Neural cell (in vitro differentiated cells): Measurements from ENCODE around the gene NKAIN2. TPM values are rescaled to one million over a fixed set of nuclear protein-coding genes. Genes with fewer than 3 reads are reported as not detected.

Experiments
- H2AFZ ChIP-seq: fragments of 200-600, 300-800 bp; sonication (generic), shearing (Covaris generic); 2 replicates; pipeline ENCODE4 v1.6.0; 2014; ENCODE audit warnings: low read depth, mild to moderate bottlenecking, antibody characterized with exemption, low read length, moderate library complexity
- H3F3A ChIP-seq: fragments of 200-600 bp; shearing (Covaris generic); 2 replicates; pipeline ENCODE4 v1.6.1; 2016; ENCODE audit warnings: mild to moderate bottlenecking, moderate library complexity, mixed read lengths, antibody characterized with exemption, low read length; ENCODE audit not compliant: insufficient read depth, poor library complexity, severe bottlenecking
- H3K27ac ChIP-seq: fragments of 200-600, 300-800 bp; sonication (generic), shearing (Covaris generic); 2 replicates; pipeline ENCODE4 v1.5.1; 2014; ENCODE audit warnings: mild to moderate bottlenecking, low read length, moderate library complexity
- H3K27me3 ChIP-seq: fragments of 300-800, 200-600 bp; sonication (generic), shearing (Covaris generic); 2 replicates; pipeline ENCODE4 v1.6.0; 2014; ENCODE audit warnings: mild to moderate bottlenecking, low read depth, low read length, moderate library complexity; ENCODE audit not compliant: insufficient read depth
- H3K36me3 ChIP-seq: fragments of 300-800, 200-600 bp; sonication (generic), shearing (Covaris generic); 2 replicates; pipeline ENCODE4 v1.5.1; 2014; ENCODE audit warnings: mild to moderate bottlenecking, antibody characterized with exemption, low read length, moderate library complexity; ENCODE audit not compliant: insufficient read depth
- H3K4me2 ChIP-seq: fragments of 300-800, 200-600 bp; sonication (generic), shearing (Covaris generic); 2 replicates; pipeline ENCODE4 v1.6.0; 2014; ENCODE audit warnings: mild to moderate bottlenecking, low read length
- H3K4me3 ChIP-seq: fragments of 300-800, 200-600 bp; sonication (generic), shearing (Covaris generic); 2 replicates; pipeline ENCODE4 v1.5.1; 2014; ENCODE audit warnings: mild to moderate bottlenecking, low read length, moderate library complexity
- H3K79me2 ChIP-seq: fragments of 200-600 bp; shearing (Covaris generic); replicated peaks from 2 replicates; pipeline ENCODE4 v1.6.0; 2014; ENCODE audit warnings: mild to moderate bottlenecking, low read length, moderate library complexity; ENCODE audit not compliant: insufficient read depth
- H3K9ac ChIP-seq: fragments of 300-800, 200-600 bp; sonication (generic), shearing (Covaris generic); 2 replicates; pipeline ENCODE4 v1.6.1; 2016; ENCODE audit warnings: mild to moderate bottlenecking, low read length, mixed read lengths
- H3K9me2 ChIP-seq: fragments of 200-600 bp; shearing (Covaris generic); 2 replicates; pipeline ENCODE4 v1.6.1; 2016; ENCODE audit warnings: mild to moderate bottlenecking, low read length, mixed read lengths; ENCODE audit not compliant: insufficient read depth
- H3K9me3 ChIP-seq: fragments of 200-600, 300-800 bp; sonication (generic), shearing (Covaris generic); 2 replicates; pipeline ENCODE4 v1.6.1; 2016; ENCODE audit warnings: mild to moderate bottlenecking, mixed run types, low read length, moderate library complexity, mixed read lengths
- H4K20me1 ChIP-seq: fragments of 200-600 bp; shearing (Covaris generic); 2 replicates; pipeline ENCODE4 v1.6.1; 2016; ENCODE audit warnings: mild to moderate bottlenecking, mixed run types; ENCODE audit not compliant: insufficient read depth
- EP300 ChIP-seq: fragments of 450-650 bp; conservative IDR thresholded peaks from 2 replicates; pipeline ENCODE4 v1.6.1; 2014; ENCODE audit warnings: antibody characterized with exemption, mild to moderate bottlenecking, moderate library complexity; ENCODE audit not compliant: poor library complexity, severe bottlenecking
- EZH2 ChIP-seq: fragments of 200-600, 300-800 bp; shearing (Covaris generic), sonication (generic); IDR thresholded peaks from 2 replicates; pipeline ENCODE4 v1.6.1; 2014; ENCODE audit warnings: antibody characterized with exemption, low read length, borderline replicate concordance, mild to moderate bottlenecking; ENCODE audit not compliant: insufficient read depth, poor library complexity, severe bottlenecking
- MXI1 ChIP-seq: fragments of 450-650 bp; conservative IDR thresholded peaks from 2 replicates; pipeline ENCODE4 v1.6.1; 2014; ENCODE audit warnings: antibody characterized with exemption, mild to moderate bottlenecking; ENCODE audit not compliant: poor library complexity, severe bottlenecking
- POLR2AphosphoS5 ChIP-seq: IDR thresholded peaks from 2 replicates; pipeline ENCODE4 v1.6.1; 2012
- RAD21 ChIP-seq: fragments of 450-650 bp; conservative IDR thresholded peaks from 2 replicates; pipeline ENCODE4 v1.6.1; 2014; ENCODE audit warnings: antibody characterized with exemption, mild to moderate bottlenecking, moderate library complexity
- SMC3 ChIP-seq: fragments of 450-650 bp; conservative IDR thresholded peaks from 2 replicates; pipeline ENCODE4 v1.6.1; 2014; ENCODE audit warnings: antibody characterized with exemption, mild to moderate bottlenecking, moderate library complexity; ENCODE audit not compliant: poor library complexity
- TAF1 ChIP-seq: IDR thresholded peaks from 2 replicates; pipeline ENCODE4 v1.6.1; 2012; ENCODE audit warnings: low read depth
- polyA plus RNA-seq: library from polyadenylated mRNA; depleted of rRNA; stranded (reverse); fragments of >200 nt; gene quantifications from 2 replicates; pipeline ENCODE4 v1.2.3, GENCODE V29; 2014
- TF ChIP-seq, protein P1 (sequence below): fragments of 450-650 bp; IDR thresholded peaks from 2 replicates; pipeline ENCODE4 v1.5.1; 2014; ENCODE audit warnings: antibody characterized with exemption, mild to moderate bottlenecking, moderate library complexity; ENCODE audit not compliant: poor library complexity, severe bottlenecking
- TF ChIP-seq, protein P2 (sequence below): IDR thresholded peaks from 2 replicates; pipeline ENCODE4 v1.6.1; 2012; ENCODE audit warnings: borderline replicate concordance

Gene NKAIN2
- polyA plus RNA-seq, 1 donor from 2014 or later, result 23.2 TPM

DNA sequence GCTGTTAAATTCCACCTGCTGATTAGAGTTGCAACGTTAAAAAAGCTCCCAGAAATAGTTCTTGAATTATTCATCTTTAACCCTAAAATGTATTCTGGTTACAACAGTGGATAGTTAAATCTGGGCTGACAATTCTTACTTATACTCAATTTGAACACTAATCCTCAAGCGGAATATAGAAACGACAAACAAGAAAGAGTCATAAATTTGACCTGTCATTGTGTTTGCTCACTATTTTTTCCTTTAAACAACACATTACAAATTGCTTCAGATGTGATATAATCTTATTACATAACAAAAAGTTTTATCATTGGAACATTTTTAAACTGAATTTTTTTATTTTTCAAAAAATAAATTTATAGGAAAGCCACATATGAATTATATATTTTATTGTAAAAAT, 1054.1 kb downstream of the NKAIN2 start:
- Histone ChIP-seq H4K20me1 (no peaks in the 10 kb centered on the region), H3K27ac (no peak overlapping the region), H3K79me2 (no peaks in the 10 kb centered on the region), H3F3A (no peaks in the 10 kb centered on the region), H3K4me3 (no peak overlapping the region), H3K36me3 (no peaks in the 10 kb centered on the region), H3K4me2 (no peak overlapping the region), H3K9ac (no peak overlapping the region), H3K9me2 (no peaks in the 10 kb centered on the region), H3K27me3 (no peaks in the 10 kb centered on the region), H2AFZ (no peak overlapping the region), H3K9me3 (no peaks in the 10 kb centered on the region)
- TF ChIP-seq, protein P1, sequence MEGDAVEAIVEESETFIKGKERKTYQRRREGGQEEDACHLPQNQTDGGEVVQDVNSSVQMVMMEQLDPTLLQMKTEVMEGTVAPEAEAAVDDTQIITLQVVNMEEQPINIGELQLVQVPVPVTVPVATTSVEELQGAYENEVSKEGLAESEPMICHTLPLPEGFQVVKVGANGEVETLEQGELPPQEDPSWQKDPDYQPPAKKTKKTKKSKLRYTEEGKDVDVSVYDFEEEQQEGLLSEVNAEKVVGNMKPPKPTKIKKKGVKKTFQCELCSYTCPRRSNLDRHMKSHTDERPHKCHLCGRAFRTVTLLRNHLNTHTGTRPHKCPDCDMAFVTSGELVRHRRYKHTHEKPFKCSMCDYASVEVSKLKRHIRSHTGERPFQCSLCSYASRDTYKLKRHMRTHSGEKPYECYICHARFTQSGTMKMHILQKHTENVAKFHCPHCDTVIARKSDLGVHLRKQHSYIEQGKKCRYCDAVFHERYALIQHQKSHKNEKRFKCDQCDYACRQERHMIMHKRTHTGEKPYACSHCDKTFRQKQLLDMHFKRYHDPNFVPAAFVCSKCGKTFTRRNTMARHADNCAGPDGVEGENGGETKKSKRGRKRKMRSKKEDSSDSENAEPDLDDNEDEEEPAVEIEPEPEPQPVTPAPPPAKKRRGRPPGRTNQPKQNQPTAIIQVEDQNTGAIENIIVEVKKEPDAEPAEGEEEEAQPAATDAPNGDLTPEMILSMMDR, result no peak
- TF ChIP-seq POLR2AphosphoS5 (no peak), EP300 (no peak), RAD21 (no peak), SMC3 (no peak), MXI1 (no peak), TAF1 (no peak), EZH2 (no peak)
- TF ChIP-seq, protein P2, sequence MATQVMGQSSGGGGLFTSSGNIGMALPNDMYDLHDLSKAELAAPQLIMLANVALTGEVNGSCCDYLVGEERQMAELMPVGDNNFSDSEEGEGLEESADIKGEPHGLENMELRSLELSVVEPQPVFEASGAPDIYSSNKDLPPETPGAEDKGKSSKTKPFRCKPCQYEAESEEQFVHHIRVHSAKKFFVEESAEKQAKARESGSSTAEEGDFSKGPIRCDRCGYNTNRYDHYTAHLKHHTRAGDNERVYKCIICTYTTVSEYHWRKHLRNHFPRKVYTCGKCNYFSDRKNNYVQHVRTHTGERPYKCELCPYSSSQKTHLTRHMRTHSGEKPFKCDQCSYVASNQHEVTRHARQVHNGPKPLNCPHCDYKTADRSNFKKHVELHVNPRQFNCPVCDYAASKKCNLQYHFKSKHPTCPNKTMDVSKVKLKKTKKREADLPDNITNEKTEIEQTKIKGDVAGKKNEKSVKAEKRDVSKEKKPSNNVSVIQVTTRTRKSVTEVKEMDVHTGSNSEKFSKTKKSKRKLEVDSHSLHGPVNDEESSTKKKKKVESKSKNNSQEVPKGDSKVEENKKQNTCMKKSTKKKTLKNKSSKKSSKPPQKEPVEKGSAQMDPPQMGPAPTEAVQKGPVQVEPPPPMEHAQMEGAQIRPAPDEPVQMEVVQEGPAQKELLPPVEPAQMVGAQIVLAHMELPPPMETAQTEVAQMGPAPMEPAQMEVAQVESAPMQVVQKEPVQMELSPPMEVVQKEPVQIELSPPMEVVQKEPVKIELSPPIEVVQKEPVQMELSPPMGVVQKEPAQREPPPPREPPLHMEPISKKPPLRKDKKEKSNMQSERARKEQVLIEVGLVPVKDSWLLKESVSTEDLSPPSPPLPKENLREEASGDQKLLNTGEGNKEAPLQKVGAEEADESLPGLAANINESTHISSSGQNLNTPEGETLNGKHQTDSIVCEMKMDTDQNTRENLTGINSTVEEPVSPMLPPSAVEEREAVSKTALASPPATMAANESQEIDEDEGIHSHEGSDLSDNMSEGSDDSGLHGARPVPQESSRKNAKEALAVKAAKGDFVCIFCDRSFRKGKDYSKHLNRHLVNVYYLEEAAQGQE, result no peak

DNA sequence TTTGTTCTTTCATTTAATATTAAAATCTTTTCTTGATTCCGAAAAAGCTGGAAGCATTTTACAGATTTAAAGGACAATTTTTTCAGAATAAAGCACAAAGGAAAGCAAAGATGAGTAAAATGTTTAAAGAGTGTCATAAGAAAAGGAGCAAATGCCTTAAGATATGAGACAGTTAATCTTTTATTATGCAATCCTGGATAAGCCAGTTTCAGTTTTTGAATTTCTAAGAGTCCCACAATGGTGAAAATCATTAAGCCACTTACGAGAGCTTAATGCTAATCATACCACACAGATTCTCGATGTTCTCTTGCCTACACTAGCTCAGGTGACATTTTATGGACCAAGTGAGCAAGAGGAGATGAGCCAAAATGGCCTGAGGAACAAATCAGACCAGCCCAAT, 1054.9 kb downstream of the NKAIN2 start:
- H2AFZ ChIP-seq, result no peak overlapping the region
- H3K27me3 ChIP-seq, result no peaks in the 10 kb centered on the region
- H3K4me2 ChIP-seq, result no peak overlapping the region

DNA sequence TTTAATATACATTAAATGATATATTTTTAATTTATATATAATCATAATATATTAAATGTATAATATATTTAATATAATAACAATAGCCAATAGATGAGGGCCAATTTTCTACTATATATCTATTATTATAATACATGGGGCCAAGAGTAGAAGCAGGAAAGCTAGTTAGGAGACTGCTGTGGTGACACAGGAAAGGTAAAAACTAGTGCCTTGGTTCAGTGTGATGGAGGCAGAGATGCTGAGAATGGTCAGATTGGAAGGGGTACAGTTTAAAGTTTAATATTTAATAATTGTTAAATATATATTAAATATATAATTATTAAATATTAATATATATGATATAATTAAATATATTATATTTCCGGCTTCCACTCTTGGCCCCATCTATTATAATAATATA, 1055.7 kb downstream of the NKAIN2 start:
- H3K36me3 ChIP-seq, result no peaks in the 10 kb centered on the region
- H2AFZ ChIP-seq, result no peak overlapping the region
- no peak overlapping the region for H3K4me2 ChIP-seq
- H3K27ac ChIP-seq, result no peak overlapping the region
- no peaks in the 10 kb centered on the region for H4K20me1 ChIP-seq
- H3F3A ChIP-seq, result no peaks in the 10 kb centered on the region
- no peaks in the 10 kb centered on the region for H3K9me2 ChIP-seq
- H3K27me3 ChIP-seq, result no peaks in the 10 kb centered on the region
- H3K9me3 ChIP-seq, result no peaks in the 10 kb centered on the region
- H3K9ac ChIP-seq, result no peak overlapping the region
- no peak for TF ChIP-seq SMC3
- TF ChIP-seq TAF1, result no peak
- no peak for TF ChIP-seq RAD21
- TF ChIP-seq POLR2AphosphoS5, result no peak
- no peaks in the 10 kb centered on the region for H3K79me2 ChIP-seq
- H3K4me3 ChIP-seq, result no peak overlapping the region

More for the DNA sequence above, 1054.9 kb downstream of the NKAIN2 start:
- no peak overlapping the region for H3K9ac ChIP-seq
- TF ChIP-seq TAF1 (no peak), RAD21 (no peak), SMC3 (no peak)
- H3K9me3 ChIP-seq, result no peaks in the 10 kb centered on the region
- no peaks in the 10 kb centered on the region for H3K79me2 ChIP-seq
- no peaks in the 10 kb centered on the region for H4K20me1 ChIP-seq
- no peaks in the 10 kb centered on the region for H3K9me2 ChIP-seq
- H3K4me3 ChIP-seq, result no peak overlapping the region
- H3K36me3 ChIP-seq, result no peaks in the 10 kb centered on the region
- no peaks in the 10 kb centered on the region for H3F3A ChIP-seq
- no peak overlapping the region for H3K27ac ChIP-seq
